GM19395 (cell line): ENCODE data around the gene GJB6.
A peak's percentile ranks its signal among the peaks of the same experiment; 100 is the strongest.

Experiments
- ATAC-seq: cut with Tn5 transposase; IDR thresholded peaks from one replicate; pipeline ENCODE4 v1.9.1; 2021; ENCODE audit warnings: mild to moderate bottlenecking, moderate library complexity; ENCODE audit not compliant: unreplicated experiment

Gene GJB6

DNA sequence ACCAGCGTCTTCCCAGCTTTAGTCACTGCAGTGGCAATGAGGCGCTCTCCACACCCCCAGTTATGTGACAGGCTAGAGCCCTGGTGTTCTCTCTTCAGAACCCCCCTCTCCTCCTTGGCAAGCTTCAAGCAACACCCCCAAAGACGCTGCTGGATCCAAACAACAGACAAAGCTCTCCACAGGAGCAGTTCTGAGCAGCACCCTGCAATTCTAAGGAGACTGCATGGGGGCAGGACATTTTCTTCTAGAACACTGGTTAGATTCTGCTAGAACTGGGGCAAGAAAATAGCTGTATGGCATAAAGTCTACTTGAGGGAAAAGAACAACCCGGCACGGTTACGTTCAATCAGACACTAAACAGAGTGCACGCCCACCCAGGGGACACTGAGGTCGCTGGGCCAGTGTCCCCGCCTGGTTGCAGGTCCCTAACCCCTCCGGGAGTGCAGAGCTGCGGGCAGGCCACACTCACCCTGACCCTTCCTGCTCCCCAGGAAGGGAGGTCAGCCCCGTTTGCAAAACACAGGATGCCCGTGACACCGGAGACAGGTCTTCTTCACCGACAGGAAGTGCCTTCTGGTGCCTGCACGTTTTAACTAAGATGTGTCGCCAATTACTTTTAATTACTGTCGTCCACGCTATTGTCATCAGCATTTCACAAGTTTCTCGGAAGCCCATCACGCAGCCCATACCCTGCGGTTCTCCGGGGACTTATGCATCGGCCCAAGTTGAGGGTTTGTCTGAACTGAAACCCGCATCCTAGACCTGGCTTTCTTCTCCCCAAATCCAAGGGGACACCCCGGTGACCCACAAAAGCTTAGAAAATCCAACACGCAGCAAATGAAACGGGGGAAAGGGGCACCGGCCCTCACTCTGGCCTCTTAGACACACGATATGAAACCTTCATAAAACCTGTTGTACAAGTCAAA is 943 bp downstream of the GJB6 start:
- ATAC-seq = no peak

DNA sequence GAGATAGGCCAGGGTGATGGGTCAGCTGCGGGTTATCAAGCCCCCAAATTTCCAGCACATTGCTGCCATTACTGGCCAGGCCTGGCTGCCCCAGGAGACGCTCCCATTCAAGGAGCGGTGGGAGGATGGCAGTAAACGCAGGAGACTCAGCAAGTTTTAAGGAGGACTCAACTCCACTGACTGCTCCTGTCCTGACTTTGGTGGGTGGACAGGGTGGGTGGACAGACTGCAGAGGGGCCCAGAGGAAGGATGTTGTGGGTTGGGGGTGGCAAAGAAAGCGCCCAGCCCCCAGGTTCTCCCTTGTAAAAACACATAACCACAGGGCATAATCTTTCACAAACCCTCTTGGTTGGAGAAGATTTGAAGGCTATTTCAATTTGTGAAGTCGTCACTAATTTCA is 4.4 kb downstream of the GJB6 start:
- no peak for ATAC-seq

DNA sequence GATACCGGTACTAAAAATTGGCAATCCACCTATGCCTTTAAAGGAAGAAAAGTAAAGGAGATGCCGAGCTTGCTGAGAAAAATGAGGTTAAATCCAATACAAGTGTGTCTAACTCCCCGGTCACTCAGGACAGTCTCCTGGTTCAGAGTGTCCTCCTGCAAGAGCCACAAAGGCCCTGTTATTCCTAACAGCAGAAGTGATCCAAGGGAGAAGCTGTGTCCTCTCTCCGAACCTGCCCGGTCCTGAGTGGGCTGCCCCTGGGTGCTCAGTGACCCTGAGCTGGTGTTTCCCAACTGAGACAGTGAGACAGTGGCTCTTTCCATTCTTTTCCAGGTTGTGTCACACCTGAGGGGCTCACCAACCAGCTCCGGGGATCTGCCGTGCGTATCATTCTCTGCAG is 4.8 kb downstream of the GJB6 start:
- ATAC-seq = no peak

DNA sequence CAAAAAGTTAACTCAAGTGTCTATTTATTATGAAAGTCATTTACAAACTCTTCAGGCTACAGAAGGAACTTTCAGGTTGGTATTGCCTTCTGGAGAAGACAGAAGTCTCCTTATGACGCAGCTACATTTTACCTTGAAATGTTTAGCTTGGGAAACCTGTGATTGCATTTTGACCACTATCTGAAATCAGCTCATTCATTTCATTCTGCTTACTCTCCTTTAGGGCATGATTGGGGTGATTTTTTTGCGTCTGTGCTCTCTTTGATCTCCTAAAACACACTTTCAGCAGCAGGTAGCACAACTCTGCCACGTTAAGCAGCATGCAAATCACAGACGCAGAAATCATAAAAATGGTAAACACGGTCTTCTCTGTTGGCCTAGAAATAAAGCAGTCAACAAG is 9.6 kb downstream of the GJB6 start:
- no peak for ATAC-seq

DNA sequence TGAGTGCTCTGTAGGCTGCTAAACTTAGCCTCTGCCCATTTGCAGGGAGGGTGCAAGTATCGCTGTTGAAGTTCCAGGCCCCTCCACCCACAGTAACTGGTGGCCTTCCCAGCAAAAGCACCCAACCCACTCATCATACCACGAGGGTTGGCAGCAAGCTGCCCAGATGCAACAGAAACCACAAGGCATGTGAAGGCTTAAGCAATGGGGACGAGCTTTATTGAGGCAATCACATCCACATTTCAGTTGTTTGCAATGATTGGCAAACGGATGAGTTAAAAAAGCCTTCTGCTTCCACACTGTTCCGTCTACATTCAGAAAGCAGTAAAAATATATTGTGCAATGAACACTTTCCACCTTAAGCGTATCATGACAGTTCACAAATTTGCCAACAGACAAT is 10.3 kb downstream of the GJB6 start:
- no peak for ATAC-seq

DNA sequence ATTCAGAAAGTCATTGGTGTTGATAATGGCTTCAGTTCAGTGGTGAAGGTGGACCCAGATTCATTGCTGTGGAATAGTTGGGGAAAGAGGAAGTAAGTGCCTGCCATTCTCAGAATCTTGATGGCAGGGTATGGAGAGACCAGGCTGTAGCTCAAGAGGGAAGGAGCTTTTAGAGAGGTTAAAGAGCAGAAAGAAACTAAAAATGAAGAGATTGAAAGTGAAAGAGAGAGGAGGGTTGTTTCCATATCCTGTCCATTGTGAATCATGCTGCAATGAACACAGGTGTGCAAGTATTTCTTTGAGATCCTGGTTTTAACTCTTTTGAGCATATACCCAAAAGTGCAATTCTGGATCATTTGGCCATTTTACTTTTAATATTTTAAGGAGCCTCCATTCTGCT is 12.5 kb downstream of the GJB6 start:
- ATAC-seq = peak; percentile 97

DNA sequence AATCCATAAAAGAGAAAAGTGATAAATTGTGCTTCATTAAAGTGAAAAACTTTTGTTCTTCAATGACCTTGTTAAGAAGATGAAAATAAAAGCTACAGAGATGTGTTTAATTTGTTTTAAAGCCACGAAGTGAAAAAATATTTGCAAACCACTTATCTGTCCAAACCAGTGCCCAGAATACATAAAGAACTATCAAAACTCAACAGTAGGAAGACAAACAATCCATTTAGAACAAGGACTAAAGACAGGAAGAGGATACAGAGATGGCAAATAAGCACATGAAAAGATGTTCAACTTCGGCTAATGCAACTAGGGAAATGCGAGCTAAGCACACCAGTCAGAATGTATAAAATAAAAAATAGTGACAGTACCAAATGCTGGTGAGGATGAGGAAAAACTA is 15.0 kb downstream of the GJB6 start:
- ATAC-seq = no peak

DNA sequence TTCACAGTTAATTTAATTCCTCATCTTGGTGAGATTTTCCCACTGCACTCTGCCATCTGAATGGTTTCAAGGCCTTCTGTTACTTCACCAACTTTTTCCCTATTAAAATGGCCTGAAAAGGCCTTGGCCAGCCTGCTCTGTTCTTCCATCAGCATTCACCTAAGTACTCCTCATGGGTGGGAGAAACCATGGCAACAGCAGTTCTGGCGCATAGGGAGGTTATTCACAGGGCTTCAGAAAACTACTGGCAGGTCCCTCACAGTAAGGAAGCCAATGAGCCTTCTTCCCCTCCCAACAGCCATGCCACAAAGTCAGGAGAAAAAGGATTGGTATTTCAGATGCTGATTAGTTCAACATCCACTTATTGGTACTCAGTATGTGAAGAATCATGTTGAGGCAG is 22.2 kb downstream of the GJB6 start:
- no peak for ATAC-seq

DNA sequence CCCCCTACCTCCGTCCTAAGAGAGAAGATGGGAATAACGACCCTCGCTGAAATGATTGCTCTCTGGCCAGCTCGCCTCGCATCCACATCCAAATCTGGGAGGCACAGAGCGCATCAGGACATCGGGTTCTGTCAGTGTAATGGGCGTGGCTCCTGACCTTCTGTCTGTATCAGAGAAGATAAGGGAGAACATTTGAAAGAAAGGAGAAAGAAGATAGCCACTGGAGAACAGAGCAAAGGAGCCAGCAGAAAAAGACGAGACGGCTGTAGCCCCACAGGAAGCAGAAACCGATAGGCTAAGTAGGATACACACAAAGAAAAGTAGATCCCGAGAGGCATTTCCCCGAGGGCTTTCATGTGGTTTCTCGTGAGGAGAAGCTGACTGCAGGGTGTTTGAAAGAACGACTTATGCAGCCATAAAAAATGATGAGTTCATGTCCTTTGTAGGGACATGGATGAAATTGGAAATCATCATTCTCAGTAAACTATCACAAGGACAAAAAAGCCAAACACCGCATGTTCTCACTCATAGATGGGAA is 25.4 kb downstream of the GJB6 start:
- ATAC-seq = no peak

DNA sequence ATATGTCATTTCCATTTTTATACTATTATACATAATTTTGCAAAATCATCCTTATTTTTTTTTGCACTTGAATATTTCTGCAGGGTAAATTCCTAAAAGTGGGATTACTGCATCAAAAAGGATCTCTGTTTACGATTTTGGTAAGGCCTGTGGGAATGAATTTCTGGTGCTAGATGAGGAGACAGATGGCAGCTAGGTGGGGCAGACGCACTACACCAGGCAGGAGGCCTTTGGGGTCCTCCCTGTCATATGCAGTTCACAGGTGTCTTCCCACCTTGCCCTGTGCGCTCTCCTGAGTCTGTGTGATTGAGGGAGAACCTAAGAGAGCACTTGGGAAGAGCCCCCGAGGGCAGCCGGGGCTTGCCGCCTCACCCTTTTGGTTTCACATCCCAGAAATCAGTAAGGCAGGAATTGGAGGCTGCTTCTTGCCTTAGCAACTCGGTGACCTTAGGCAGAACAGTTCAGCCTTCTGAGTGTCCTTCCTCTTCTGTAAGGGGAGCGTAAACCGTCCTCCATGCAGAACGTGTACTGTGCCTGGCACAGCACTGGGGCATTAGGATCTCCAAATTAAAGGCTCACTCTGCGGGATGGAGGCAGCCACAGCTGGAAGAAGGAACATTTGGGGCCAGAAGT is 25.9 kb downstream of the GJB6 start:
- ATAC-seq = no peak

DNA sequence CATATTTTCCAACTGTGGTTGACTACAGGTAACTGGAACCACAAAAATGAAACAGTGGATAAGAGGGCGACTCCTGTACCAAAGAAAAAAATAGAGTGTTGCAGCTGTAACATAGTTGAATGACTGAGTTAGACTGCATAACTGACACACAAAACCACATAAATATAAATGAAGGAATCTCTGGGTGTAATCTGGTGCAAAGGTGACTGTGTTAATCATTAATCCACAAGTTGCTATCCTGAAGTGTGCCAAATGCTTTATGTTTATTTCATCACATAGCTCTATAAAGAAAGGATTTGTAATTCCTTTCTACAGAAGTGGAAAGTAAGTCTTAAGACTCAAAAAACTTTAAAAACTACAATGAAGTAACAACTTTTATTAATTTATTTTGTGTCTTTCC is 33.3 kb downstream of the GJB6 start:
- no peak for ATAC-seq

DNA sequence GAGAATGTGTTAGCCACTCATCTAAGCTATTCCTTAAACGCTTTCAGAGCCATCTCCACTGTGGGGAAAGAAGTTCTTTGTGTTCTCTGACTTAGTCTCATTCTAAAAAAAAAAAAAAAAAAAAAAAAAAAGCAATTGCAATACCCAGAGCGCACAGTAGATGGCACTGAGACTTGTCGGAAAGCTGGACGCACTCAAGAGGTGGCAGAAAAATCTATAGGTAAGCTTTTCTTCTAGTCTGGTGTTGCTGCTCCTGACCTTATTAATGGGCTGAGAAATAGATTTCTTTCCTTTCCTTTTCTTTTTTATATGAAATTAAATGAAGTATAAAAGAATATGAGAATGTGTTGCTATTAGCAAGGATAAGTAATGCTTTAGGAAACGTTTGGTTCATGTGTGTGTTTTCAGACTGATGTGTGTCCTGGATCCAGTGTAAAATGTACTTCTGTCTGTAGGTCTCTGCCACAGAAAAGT is 34.7 kb downstream of the GJB6 start:
- ATAC-seq = no peak

DNA sequence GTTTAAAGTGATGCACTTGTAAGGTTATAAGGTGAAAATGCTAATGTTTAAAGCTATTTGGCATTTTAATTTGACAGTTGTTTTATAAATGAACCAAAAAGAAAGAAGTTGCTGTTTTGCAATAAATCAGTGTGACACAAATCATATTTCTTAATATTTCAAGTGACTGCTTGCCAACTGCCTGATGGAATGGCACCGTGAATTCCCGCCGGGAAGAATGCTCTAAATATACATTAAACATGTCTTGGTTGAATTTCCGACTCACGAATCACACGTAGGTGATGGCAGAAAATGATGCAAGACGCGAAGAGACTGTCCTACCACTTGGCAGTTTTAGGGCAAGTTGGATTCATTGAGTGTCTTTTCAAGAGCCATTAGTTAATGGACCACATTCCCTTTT is 36.3 kb downstream of the GJB6 start:
- no peak for ATAC-seq

DNA sequence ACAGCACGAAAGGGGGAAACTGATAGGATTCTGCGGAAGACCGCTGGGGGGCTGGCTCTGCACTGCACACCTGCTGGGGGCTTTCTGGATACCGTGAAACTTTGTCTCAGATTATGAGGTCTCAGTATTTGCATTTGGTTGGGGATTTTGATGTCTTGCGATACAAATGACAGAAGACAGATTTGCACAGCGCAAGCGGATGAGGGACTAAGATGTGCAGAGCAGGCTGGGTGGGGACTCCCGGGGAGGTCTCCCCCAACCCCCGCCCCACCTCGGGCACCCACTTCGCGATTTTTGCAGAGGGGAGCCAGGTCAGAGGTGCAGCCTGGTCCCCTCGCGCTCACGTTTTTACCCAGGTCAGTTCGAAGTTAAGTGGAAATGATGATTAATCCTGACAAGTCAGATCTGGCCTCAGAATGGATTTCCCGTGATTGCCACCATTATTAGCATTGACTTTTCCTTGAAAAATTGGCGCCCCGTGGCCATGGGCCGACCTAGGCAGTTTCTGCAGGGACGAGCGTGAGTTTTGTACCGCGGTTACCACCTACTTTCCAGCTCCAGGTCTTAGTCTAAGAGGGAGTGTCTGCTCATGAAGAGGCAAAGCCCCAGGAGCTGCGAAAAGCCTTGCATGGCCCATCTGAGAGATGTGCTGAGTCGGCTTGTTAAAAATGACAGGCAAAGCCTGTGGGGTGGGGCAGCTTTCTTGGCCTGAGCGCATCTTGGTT is 38.0 kb downstream of the GJB6 start:
- ATAC-seq = no peak

DNA sequence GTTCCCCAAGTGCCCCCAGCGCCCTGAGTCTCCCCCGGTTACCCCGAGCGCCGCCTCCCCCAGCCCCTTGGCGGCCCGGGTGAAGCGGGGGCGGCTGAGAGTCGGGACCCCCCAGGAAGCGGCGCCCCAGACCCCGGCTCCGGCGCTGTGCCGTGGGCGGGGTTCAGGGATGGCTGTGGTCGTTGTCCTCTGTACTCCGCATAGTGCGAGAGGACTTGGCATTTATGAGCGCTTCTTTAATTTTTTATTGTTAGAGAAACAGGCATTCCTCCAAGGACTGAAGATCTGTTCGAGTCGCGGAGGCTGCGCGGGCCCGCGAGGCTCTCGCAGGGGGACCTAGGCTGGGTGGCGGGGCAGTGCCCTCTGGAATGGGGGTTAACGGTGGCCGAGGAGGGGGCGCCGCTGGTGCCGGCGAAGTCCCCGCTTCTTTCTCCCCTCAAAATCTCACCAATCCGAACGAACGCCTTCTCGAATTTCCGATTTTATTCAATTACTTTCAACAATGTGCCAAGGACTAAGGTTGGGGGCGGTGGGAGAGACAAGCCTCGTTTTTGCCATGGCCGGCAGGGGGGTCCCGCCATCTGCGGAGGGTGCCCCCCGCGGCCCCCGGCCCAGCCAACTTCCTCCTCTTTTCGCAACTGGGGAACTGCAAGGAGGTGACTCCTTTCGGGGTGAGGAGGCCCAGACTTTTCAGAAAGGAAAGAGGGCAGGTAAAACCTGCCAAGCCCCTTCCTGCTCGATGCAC is 38.8 kb downstream of the GJB6 start:
- no peak for ATAC-seq

DNA sequence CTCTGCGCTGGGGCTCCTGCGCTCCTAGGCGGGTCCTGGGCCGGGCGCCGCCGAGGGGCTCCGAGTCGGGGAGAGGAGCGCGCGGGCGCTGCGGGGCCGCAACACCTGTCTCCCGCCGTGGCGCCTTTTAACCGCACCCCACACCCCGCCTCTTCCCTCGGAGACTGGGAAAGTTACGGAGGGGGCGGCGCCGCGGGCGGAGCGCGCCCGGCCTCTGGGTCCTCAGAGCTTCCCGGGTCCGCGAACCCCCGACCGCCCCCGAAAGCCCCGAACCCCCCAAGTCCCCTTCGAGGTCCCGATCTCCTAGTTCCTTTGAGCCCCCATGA is 39.3 kb downstream of the GJB6 start, which contains the start of gene GJB2:
GJB2 (minus strand) TSS at position 103 of the 326 bp plus-strand sequence. CDS start 3,357 bp downstream, outside the sequence.
- no peak for ATAC-seq

DNA sequence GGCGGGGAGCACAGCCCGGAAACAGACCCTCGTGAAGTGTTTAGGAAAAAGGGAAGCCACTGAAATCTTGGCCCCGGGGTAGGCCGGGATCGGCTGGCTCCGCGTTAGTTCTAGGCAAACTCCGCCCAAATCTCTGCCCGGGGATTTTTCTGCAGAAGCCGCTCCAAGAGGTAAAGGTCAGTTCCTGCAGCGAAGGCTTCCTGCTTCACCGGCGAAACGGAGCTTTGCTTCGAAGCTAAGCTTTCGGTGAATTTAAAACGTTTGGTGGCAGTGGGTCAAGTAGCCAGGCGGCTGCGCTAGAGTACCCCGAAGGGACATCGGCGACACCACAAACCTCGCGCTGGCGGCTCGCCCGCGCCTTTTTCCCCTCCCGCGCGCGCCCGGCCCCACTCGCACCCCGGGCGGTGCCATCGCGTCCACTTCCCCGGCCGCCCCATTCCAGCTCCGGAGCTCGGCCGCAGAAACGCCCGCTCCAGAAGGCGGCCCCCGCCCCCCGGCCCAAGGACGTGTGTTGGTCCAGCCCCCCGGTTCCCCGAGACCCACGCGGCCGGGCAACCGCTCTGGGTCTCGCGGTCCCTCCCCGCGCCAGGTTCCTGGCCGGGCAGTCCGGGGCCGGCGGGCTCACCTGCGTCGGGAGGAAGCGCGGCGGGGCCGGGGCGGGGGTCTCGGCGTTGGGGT is 39.8 kb downstream of the GJB6 start:
- ATAC-seq = no peak

DNA sequence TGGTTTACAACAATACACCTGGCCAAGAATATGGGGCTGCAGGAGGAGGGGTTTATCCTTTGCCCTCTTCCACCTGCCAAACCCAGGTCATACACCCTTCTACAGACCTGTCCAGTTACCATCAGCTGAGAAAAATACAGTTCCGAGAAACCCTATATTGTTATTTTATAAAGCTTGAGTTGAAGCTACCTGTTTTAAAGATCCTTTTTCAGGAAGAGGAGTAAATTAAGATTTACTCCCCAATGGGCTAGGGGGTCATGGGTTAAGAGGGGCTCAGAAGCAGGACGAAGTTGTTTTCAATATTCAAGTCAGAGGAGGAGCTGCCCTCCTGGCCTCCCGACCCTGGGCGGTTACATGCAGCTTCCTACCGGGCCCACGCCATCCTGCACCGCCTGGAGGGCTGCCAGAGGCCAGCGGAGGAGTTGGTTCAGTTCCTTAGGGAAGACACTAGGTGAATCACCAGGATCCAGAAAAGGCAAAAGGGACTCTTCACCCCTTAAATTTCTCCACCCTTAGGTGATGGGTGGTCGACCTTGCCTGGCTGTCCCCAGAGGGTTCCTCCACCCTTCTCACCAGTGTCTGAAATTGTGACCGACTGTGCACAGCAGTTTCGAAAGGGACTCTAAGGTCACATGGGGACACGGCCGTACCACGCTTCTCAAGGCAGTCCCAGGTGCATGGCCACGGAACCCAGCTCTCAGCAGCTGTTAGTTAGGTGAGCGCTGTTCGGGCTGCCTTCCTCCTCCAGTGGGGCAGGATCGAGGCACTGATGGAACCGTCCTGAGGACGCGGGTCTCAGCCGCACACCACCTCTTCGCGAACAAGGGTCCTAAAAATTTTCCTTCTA is 40.6 kb downstream of the GJB6 start:
- no peak for ATAC-seq
